G401.6 (cell line): ENCODE measurements around the gene NOS1.
"Not testable (repeated sequence)": the region's sequence is repeated elsewhere in the genome, so short reads cannot be mapped to it uniquely, and the experiment has no call there.

Experiments used
- FAIRE-seq: peaks from 2 replicates; lab custom pipeline; 2012; peaks lifted over from hg19 to GRCh38; lab: Jason Lieb, UNC

The NOS1 gene

DNA sequence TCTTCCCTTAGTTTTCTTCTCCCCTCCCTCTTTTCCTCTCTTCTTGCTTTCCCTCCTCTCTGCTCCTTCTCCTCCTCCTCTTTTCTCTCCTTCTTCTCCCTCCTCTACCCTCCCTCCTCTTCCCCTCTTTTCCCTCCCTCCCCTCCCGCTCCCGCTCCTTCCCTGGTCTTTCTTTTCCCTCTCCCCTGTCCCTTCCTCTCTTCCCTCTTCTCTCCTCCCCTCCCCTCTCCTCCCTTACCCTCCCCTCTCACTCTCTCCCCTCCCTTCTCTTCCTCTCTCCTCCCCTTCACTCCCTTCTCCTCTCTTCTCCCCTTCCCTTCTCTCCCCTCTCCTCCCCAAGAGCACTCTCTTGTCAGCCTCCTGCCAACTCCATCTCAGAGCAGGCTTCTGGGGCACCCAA, 153.8 kb downstream of the NOS1 start:
- FAIRE-seq = no peak

DNA sequence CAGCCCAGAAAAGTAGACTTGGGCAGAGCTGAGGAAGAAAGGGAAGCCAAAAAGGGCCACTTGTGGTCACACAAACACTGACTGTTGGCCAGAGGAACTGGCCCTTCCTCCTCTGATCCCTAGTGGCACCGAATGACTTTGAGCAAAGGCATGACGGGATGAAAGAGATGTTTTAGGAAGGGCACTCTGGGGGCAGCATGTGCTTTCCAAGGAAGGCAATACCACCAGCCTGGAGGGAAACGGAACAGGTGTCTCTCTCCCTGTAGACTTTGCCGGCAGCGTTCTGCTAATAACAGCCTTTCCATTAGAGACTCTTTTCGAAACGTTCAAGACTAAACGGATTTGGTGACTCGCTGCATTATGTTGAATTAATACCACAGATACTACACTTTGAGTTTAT, 158.9 kb downstream of the NOS1 start:
- no peak for FAIRE-seq

DNA sequence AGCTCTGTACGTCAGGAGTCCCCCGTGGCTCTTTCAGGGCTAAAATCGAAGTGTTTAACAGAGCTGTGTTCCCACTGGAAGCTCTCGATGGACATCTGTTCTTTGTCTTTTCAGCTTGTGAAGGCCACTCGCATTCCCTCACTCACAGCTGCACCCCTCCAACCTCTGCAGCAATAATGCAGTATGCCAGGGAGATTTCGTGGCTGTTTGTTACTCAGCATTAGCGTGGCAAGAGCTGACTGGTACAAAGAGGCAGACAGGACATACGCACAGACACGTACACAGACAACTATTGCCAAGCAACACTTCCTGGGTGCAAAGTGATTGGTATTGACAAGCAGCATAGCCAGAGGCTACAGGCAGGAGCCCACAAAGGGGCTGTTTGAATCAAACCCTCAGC, 159.4 kb downstream of the NOS1 start:
- FAIRE-seq = no peak

DNA sequence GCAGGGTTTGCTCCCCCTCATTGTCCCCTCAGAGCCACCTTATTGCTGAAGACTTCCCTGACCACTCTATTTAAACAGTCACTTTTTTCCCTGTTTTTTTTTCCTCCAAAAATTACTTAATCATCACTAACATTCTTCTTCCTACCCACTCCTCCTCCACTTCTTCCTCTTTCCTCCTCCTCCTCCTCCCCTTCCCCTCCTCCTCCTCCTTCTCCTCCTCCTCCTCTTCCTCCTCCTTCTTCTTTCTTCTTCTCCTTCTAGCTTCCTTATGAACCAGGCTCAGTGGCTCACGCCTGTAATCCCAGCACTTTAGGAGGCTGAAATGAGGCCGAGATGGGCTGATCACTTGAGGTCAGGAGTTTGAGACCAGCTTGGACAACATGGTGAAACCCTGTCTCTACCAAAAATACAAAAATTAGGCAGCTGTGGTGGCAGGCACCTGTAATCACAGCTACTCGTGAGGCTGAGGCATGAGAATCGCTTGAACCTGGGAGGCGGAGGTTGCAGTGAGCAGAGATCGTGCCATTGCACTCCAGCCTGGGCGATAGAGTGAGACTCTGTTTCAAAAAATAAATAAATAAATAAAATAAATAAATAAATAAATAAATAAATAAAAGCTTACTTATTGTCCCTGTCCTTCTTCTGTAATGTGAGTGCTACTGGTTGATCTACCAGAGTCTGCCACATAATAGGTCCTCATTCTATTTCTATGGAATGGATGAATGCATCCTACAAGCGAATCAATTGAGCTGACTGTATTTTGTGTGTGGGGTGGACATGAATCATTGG, 161.3 kb downstream of the NOS1 start:
- not testable (repeated sequence) for FAIRE-seq

DNA sequence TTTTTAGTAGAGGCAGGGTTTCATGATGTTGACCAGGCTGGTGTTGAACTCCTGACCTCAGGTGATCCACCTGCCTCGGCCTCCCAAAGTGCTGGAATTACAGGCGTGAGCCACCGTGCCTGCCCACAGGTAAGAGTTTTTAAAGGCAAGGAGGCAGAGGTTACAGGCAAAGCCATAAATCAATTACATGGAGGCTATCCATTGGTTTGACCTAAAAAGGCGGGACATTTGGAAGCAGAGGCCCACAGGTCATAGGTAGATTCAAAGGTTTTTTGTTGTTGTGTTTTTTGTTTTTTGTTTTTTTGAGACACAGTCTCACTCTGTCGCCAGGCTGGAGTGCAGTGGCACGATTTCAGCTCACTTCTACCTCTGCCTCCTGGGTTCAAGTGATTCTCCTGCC, 165.1 kb downstream of the NOS1 start:
- not testable (repeated sequence) for FAIRE-seq

DNA sequence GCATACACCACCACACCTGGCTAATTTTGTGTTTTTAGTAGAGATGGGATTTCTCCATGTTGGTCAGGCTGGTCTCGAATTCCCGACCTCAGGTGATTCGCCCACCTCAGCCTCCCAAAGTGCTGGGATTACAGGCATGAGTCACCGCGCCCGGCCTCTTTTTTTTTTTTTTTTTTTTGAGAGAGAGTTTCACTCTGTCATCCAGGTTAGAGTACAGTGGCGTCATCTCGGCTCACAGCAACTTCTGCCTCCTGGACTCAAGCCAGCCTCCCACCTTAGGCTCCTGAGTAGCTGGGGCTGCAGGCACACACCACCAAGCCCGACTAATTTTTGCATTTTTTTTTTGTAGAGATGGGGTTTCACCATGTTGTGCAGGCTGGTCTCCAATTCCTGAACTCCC, 166.4 kb downstream of the NOS1 start:
- FAIRE-seq = not testable (repeated sequence)

DNA sequence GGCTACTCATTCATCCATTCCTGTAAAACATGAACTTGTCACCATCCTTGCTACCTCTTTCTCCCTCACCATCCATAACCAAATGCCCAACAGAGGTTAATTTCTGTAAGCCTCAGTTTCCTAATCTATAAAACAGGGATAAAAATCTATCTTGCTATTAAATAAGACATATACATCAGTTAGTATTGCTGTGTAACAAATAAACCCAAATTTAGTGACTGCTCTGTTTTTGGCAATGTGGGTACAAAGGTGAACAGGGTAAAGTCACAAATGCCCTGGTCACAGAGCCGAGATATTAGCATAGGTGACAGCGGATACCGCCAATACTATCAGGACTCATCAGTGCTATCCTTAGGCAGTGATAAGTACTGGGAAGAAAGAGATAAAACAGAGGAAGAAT, 167.5 kb downstream of the NOS1 start:
- no peak for FAIRE-seq

DNA sequence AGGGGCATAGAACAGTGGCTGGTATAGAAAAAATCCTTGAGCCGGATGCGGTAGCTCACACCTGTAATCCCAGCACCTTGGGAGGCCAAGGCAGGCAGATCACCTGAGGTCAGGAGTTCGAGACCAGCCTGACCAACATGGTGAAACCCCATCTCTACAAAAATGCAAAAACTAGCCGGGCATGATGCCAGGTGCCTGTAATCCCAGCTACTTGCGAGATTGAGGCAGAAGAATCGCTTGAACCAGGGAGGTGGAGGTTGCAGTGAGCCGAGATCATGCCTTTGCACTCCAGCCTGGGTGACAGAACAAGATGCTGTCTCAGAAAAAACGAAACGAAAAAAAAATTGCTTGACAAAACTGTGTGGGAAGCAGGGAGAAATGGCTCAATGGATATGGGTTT, 168.8 kb downstream of the NOS1 start:
- not testable (repeated sequence) for FAIRE-seq

DNA sequence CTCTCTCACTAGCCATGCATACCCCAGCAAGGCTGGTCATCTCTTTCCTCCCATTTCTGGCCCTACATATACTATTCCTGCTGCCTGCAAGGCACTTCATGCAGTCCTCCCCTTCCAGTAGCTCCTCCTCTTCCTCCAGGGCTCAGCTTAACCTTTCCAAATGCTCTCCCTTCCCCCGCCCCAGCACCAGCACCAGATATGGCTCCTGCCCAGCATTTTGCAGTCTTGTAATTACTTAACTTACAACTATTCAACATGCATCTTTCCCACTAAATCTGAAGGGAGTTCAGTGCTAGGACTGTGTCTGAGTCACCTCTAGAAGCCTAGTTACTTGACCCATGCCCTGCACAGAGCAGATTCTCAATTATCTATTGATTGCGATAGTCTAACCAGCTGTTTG, 169.4 kb downstream of the NOS1 start:
- FAIRE-seq = no peak

DNA sequence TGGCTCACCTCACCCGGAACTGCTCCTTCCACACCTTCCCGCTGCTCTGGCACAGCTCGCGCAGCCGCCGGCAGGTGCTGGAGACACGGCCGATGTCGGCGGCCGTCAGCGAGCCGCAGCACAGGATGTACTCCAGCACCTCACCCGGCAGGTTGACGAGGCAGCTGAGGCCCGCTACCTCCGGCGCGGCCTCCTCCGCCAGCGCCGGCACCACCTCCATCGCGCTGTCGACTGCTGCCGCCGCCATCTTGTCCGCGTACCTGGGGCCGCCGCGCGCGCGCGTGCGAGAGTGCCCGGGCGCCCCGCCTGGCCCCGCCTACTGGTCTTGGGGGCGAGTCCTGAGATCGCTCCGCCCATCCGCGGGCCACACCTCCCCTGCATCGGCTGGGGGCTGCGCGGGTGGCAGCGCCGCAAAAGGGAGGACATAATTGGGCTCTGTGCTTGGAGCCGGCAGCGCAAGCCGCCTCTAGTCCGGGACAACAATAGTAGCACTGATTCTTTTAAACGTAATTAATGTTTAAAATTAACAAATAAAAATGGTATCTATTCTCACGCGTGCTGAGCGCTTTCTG, 171.1 kb downstream of the NOS1 start, which contains the start of gene FBXO21:
Gene FBXO21 (minus strand): TSS at position 261 of the 572 bp plus-strand sequence. CDS start 14 bp downstream, at position 247.
- no peak for FAIRE-seq

DNA sequence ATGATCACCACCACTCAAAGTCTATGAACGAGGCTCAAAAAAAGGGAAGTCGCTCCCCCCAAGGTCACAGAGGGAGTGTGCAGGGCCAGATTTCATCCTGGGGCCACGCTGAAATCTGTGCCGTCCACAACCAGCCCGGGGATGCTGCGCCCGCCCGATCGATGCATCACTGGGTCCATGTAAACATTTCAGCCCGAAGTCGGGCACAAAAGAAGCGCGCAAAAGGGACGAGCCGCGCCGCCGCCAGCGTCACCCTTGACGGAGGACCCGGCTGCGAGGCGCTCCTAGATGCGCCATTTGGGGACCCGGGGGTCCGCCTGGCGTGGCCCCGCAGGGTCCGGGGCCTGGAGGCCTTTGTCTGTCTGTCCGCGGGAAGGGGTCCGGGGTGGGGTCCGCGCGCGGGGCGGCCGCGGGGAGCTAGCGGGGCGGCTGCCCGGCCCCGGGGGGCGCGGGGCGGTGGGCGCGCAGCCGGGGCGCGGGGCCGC, 171.7 kb downstream of the NOS1 start:
- no peak for FAIRE-seq

DNA sequence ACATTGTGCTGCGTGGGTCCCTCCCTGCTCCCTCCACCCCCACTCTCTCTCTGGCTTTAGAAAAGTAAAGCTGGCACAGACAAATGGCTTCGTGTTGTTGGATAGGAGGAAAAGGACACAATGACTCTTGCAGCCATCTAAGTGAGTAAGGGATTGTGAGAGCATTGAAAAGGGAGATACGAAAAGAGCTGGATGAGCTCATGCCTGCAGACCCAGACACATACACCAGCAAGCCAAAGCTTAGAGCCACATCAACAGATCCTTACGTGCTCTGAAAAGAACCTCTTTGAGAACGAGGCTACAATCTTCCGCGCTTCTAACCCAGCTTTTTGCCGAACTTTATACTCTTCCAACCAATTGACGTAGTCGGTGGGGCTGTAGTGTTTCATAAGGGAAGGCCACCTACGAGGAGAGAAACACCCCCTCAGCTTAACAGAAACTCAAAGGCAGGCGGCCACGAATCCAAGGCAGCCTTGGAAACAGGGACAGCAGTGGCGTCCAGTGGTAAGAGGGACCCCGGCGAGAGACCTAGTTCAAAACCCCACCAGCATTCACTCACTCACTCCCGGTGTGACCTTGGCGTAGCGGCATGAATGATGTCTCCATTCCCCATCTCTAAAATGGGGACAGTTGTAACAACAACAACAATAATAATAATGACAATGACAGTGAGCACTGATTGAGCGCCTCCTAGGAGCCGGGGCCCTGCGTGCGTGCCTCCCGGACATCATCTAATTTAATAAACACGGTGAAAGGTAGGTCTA, 172.3 kb downstream of the NOS1 start:
- no peak for FAIRE-seq

DNA sequence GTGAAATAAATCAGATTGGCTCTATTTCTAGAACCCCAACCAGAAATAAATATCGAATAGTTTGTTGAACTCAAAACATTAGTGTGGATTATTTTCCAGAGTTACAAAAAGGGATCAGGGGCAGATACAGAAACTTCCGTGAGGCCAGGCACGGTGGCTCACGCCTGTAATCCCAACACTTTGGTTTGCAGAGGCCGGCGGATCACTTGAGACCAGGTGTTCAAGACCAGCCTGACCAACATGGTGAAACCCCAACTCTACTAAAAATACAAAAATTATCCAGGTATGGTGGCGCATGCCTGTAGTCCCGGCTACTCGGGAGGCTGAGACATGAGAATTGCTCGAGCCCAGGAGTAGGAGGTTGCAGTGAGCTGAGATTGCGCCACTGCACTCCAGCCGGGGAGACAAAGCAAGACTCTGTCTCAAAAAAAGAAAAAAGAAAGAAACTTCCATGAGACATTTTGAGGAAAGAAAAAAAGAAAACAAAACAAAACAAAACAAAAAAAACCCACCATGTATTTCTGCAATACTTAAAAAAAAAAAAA, 173.2 kb downstream of the NOS1 start:
- FAIRE-seq = no peak

DNA sequence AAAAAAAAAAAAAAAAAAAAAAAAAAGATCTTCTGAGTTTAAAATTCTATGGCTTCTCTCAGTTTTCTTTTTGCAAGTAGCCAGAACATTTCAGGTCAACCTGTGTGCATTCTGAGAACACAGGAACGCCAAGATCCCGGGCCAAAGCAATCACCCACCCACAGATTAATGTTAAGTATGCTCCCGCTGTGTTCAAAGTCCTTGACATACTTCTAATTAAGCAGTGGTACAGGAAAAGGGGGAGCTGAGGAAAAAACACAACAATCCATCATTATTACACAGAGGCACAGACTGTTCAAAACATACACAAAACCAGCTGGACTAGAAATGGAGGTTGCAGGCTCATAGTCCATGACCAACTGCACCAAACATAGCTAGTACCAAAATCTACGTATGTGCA, 174.0 kb downstream of the NOS1 start:
- no peak for FAIRE-seq

DNA sequence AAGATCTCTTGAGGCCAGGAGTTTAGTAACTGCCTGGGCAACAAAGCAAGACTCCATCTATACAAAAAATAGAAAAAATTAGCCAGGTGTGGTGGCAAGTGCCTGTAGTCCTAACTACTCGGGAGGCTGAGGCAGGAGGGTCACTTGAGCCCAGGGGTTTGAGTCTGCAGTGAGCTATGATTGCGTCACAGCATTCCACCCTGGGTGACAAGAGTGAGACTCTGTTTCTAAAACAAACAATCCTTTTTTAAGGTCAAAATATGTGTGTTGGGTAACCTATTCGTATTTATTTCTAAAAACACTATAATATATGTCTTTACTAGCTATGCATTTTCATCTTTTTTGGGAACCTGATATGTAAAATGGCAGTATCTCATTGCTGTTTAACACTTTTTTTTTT, 178.6 kb downstream of the NOS1 start:
- FAIRE-seq = no peak

DNA sequence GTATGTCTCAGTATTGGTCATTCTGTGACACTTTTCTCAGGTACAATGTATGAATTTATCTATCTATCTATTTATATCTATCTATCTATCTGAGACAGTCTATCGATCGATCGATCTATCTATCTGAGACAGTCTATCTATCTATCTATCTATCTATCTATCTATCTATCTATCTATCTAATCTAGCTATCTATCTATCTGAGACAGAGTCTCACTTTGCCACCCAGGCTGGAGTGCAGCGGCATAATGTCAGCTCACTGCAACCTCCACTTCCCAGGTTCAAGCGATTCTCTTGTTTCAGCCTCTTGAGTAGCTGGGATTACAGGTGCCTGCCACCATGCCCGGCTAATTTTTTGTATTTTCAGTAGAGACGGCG, 180.0 kb downstream of the NOS1 start:
- not testable (repeated sequence) for FAIRE-seq

DNA sequence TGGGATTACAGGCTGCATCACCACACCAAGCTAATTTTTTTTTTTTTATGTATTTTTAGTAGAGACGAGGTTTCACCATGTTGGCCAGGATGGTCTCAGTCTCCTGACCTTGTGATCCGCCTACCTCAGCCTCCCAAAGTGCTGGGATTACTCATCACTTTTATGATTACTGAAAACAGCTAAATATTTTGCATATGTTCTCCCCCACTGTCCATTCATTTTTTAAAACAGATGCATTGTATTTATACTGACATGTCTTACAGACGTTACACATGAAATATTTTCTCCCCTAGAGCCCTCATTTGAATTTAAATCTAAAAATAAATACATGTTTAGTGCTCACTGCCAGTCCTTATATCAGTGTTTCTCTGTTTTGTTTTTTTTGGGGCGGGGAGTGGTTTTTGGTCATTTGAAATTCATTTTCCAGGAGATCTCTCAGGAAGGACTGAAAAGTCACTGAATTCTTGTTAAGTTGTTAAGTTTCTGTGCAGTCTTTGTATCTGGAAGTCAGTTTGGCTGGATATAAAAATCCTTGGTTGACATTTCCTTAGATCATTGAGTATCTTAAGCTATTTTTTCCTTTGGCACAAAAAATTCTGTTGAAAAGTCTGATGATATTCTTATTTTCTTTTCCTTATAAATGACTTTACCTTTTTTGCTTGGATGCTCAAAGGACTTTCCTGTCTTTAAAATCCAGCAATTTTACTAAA, 180.5 kb downstream of the NOS1 start:
- FAIRE-seq = no peak

DNA sequence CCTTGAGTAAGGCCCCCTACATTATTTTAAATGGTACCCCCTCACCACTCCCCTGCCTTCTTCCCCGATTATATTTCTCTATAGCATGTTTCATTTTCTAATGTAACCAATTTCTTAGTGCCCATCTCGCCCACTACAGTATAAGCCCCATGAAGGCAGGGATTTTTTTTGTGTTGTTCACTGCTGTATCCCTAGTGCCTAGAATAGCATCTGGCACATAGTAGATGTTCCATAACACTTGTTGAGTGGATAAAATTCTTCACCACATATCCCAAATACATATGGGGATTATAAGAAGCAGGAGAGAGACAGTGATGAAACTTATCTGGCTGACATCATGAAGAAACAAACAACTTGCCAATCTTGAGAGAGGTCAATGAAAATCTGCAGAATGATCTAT, 182.7 kb downstream of the NOS1 start:
- FAIRE-seq = no peak

DNA sequence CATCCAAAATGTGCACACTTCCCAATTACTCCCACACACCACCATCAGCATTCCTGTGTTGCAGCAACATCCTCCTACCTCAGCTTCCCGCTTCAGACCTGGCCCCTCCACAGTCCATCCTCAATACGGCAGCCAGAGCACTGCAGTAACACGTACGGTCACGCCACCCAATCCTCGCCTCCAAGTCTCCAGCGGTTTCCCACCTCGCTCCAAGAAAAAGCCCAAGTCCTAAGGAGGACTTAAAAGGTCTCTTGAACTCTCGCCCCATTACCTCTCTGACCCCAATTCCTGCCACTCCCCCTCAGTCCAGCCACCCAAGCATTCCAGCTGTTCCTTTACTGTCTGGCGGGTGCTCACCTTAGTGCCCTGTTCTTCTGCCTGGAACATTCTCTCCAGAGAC, 183.1 kb downstream of the NOS1 start:
- FAIRE-seq = no peak

DNA sequence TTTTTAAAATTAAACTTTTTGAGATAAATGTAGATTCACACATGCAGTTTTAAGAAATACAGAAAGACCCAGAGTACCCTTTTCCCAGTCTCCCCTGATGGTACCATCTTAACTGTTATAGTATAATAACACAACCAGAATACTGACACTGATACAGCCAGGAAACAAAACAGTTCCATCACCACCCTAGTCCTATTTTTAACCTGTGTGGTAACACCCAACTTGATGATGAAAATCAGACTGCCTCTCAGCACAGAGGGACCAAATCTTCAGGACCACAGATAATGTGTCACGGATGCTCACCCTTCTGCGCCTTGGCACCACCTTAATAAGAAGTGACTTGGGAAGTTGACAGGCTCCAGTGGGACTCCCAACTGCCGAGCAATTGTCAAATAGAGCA, 189.3 kb downstream of the NOS1 start:
- FAIRE-seq = no peak

DNA sequence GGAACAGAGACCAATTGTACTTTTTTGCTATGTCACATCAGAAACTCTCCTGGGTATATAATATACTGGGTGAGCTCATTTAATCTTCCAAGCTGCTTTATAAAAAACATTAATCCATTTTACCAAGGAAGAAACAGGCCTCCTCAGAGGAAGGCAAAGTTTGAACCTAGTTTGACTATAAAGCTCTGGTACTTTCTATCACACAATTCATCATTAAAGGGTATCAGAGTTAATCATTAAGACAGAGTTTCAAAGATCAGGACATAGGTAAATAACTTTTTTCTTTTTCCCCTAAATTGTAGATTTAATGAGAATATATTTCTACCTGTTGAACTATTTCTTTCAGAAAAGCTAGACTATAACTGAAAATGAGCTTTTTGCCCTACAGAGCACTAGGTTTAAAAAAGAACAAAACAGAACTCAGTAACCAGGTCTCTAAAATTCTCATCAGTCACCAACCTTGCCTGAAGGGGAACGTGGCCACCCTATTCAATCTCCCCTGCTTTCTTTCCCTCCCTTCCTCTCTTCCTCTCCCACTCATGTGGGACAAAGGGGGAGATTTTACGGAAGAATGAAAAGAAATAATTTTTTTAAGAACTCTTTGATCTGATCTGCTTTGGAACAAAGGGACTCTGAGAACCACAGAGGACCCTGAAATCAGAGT, 189.8 kb downstream of the NOS1 start:
- no peak for FAIRE-seq

DNA sequence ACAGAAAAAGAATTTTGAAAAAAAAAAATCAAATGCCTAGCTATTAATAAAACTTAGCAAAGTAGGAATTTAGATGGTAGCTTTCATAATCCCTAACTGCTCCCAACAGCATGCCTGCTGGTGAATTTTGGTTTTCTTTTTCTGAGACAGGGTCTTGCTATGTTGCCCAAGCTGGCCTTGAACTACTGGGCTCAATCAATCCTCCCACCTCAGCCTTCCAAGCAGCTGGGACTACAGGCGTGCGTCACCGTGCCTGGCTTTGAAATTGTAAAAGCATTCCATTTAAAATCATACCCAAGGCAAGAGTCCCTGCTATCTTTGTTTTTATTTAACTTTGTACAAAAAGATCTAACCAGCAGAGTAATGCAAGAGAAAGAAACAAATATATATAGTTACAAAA, 191.9 kb downstream of the NOS1 start:
- no peak for FAIRE-seq
